Uterus (tissue), 2 donors: ENCODE measurements around the gene AUTS2.

ENCODE experiments used
- POLR2A ChIP-seq, 2 donors: fragments of 450-650 bp; IDR thresholded peaks; one replicate each; pipeline ENCODE4 v1.6.1; 2016; ENCODE audit warnings: antibody characterized with exemption in 2 of 2, mild to moderate bottlenecking in 1 of 2, moderate library complexity in 1 of 2
- TF ChIP-seq, protein P1 (sequence below), 4 experiments: fragments of 200-600 bp in 2 of 4; fragments of 450-650 bp in 2 of 4; sonication (generic) in 2 of 4; IDR thresholded peaks; one replicate each; pipeline ENCODE4 v1.5.1; 2016 to 2019; ENCODE audit warnings: antibody characterized with exemption in 4 of 4, mild to moderate bottlenecking in 2 of 4, moderate library complexity in 1 of 4

DNA sequence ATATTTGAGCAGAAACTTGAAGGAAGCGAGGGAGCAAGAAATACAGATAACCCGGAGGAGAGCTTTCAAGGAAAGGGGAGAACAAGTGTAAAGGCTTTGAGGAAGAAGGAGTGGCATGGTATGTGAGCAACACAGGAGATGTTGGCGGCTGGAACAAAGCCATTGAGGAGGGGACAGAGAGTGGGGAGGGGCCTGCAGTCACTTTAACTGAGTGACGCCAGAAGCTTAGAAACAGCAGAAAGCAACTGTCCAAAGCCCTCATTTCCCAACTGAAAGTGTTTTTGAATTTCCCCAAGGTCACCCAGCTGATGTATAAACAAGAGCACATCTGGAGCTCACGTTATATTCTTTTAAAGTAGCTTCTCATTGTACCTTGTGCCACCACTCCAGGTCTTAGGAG, 19.1 kb downstream of the AUTS2 start:
- TF ChIP-seq, protein P1, sequence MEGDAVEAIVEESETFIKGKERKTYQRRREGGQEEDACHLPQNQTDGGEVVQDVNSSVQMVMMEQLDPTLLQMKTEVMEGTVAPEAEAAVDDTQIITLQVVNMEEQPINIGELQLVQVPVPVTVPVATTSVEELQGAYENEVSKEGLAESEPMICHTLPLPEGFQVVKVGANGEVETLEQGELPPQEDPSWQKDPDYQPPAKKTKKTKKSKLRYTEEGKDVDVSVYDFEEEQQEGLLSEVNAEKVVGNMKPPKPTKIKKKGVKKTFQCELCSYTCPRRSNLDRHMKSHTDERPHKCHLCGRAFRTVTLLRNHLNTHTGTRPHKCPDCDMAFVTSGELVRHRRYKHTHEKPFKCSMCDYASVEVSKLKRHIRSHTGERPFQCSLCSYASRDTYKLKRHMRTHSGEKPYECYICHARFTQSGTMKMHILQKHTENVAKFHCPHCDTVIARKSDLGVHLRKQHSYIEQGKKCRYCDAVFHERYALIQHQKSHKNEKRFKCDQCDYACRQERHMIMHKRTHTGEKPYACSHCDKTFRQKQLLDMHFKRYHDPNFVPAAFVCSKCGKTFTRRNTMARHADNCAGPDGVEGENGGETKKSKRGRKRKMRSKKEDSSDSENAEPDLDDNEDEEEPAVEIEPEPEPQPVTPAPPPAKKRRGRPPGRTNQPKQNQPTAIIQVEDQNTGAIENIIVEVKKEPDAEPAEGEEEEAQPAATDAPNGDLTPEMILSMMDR (IDR thresholded peaks at IDR 0.05): no peak
- TF ChIP-seq POLR2A (IDR thresholded peaks at IDR 0.05): no peak
